MCF 10A (cell line): ENCODE data around the gene MFSD6L. TPM values are rescaled to one million over a fixed set of nuclear protein-coding genes. Genes with fewer than 3 reads are reported as not detected.

ENCODE experiments used
- BruUV-seq: library from RNA; stranded (reverse); fragments of 400-500 nt; replicated peaks from 2 replicates; lab custom pipeline; 2021; lab: Mats Ljungman, UMichigan
- CTCF ChIA-PET: fragments of 300-600 bp; sonication (Branson Sonifier 250); formaldehyde crosslinking; extraction: SDS; loops from one replicate; lab custom pipeline; 2021; ENCODE audit warnings: antibody characterized with exemption, inconsistent platforms; lab: Yijun Ruan, JAX
- POLR2A ChIA-PET: fragments of 300-600, 350-650 bp; sonication (Branson Sonifier 250); formaldehyde crosslinking; extraction: SDS; loops from one replicate; lab custom pipeline; 2020; ENCODE audit warnings: antibody characterized with exemption, inconsistent platforms; lab: Yijun Ruan, JAX
- DNase-seq: peaks from one replicate; pipeline ENCODE4 v3.0.0-alpha.2; 2018; ENCODE audit not compliant: unreplicated experiment
- H3K27ac Mint-ChIP-seq: one replicate; pipeline ENCODE4 v1.8.0; 2022; ENCODE audit warnings: mild to moderate bottlenecking, low read depth, mixed read lengths; ENCODE audit not compliant: unreplicated experiment
- H3K27me3 Mint-ChIP-seq: one replicate; pipeline ENCODE4 v1.8.0; 2022; ENCODE audit warnings: mixed read lengths; ENCODE audit not compliant: insufficient read depth, unreplicated experiment
- H3K36me3 Mint-ChIP-seq: one replicate; pipeline ENCODE4 v1.8.0; 2022; ENCODE audit warnings: mild to moderate bottlenecking, moderate library complexity, mixed read lengths; ENCODE audit not compliant: insufficient read depth, unreplicated experiment
- H3K4me1 Mint-ChIP-seq: one replicate; pipeline ENCODE4 v1.8.0; 2022; ENCODE audit warnings: mixed read lengths; ENCODE audit not compliant: insufficient read depth, unreplicated experiment
- H3K4me3 Mint-ChIP-seq: one replicate; pipeline ENCODE4 v1.8.0; 2022; ENCODE audit warnings: mild to moderate bottlenecking, moderate library complexity, mixed read lengths; ENCODE audit not compliant: unreplicated experiment
- H3K9me3 Mint-ChIP-seq: one replicate; pipeline ENCODE4 v1.8.0; 2022; ENCODE audit warnings: mixed read lengths; ENCODE audit not compliant: unreplicated experiment
- CTCF ChIP-seq: fragments of 200-600 bp; IDR thresholded peaks from one replicate; pipeline ENCODE4 v1.8.0; 2022; ENCODE audit warnings: antibody characterized with exemption, mild to moderate bottlenecking; ENCODE audit not compliant: unreplicated experiment
- intact Hi-C: fragments of 100-400 bp; cut with micrococcal nuclease; formaldehyde crosslinking; loops from 2 replicates; pipeline ENCODE4 v1.14.1; 2022
- total RNA-seq: library from RNA; stranded (reverse); gene quantifications from 2 replicates; pipeline ENCODE4 v1.2.3, GENCODE V29; 2022

MFSD6L gene
- total RNA-seq, 1 experiment from 2014 or later = not detected

GRCh38 chr17:8797621-8798175 is 1.5 kb downstream of the MFSD6L start:
- H3K36me3 Mint-ChIP-seq = no peaks in the 10 kb centered on the region
- DNase-seq = no peak
- H3K27ac Mint-ChIP-seq = no peak overlapping the region
- peaks cover 9% of the 10 kb centered on the region for H3K9me3 Mint-ChIP-seq
- no TSS peak for BruUV-seq
- H3K4me3 Mint-ChIP-seq = no peak overlapping the region
- ChIA-PET POLR2A (interaction anchor here (0.6 kb wide), 1 partner anchor 447 kb away, joined by 3 read pairs; no protein-coding TSS in a partner anchor), CTCF (interaction anchor here (0.6 to 1.3 kb wide), 4 partner anchors 12 to 90 kb away, joined by 3 to 12 read pairs (median 4); no protein-coding TSS in a partner anchor)
- intact Hi-C loops = no loop called here
- H3K4me1 Mint-ChIP-seq = no peaks in the 10 kb centered on the region
- H3K27me3 Mint-ChIP-seq = no peaks in the 10 kb centered on the region
- TF ChIP-seq CTCF = no peak

- no peak overlapping the region for H3K4me3 Mint-ChIP-seq
- peaks cover 21% of the 10 kb centered on the region for H3K9me3 Mint-ChIP-seq
- ChIA-PET CTCF (interaction anchor here (0.6 kb wide), 1 partner anchor 9 kb away, joined by 4 read pairs; no protein-coding TSS in a partner anchor), POLR2A (no interaction called here)
- no peaks in the 10 kb centered on the region for H3K27me3 Mint-ChIP-seq
- H3K4me1 Mint-ChIP-seq = no peaks in the 10 kb centered on the region
- intact Hi-C loops = no loop called here
- no peak overlapping the region for H3K27ac Mint-ChIP-seq
- no peaks in the 10 kb centered on the region for H3K36me3 Mint-ChIP-seq
- DNase-seq = no peak
- no TSS peak for BruUV-seq
- TF ChIP-seq CTCF = no peak
Observed at GRCh38 chr17:8794636-8795035, 4.5 kb downstream of the MFSD6L start.

GRCh38 chr17:8793649-8794048 is 5.5 kb downstream of the MFSD6L start:
- BruUV-seq = no TSS peak
- no peaks in the 10 kb centered on the region for H3K36me3 Mint-ChIP-seq
- peaks cover 22% of the 10 kb centered on the region for H3K9me3 Mint-ChIP-seq
- H3K4me3 Mint-ChIP-seq = no peak overlapping the region
- TF ChIP-seq CTCF = no peak
- CTCF ChIA-PET = no interaction called here
- DNase-seq = no peak
- intact Hi-C loops = no loop called here
- POLR2A ChIA-PET = no interaction called here
- no peak overlapping the region for H3K27ac Mint-ChIP-seq
- H3K4me1 Mint-ChIP-seq = no peaks in the 10 kb centered on the region
- H3K27me3 Mint-ChIP-seq = no peaks in the 10 kb centered on the region

- TF ChIP-seq CTCF = no peak
- Mint-ChIP-seq H3K9me3 (peaks cover 22% of the 10 kb centered on the region), H3K36me3 (no peaks in the 10 kb centered on the region), H3K27ac (no peak overlapping the region), H3K27me3 (no peaks in the 10 kb centered on the region), H3K4me1 (no peaks in the 10 kb centered on the region), H3K4me3 (no peak overlapping the region)
- BruUV-seq = no TSS peak
- ChIA-PET POLR2A (no interaction called here), CTCF (interaction anchor here (0.6 to 1.0 kb wide), 2 partner anchors 109 to 354 kb away, joined by 4 to 7 read pairs; no protein-coding TSS in a partner anchor)
- intact Hi-C loops = no loop called here
- DNase-seq = no peak
Observed at GRCh38 chr17:8792646-8793045, 6.5 kb downstream of the MFSD6L start.
